ENCODE measurements around the gene OBSCN.

Gene OBSCN

DNA sequence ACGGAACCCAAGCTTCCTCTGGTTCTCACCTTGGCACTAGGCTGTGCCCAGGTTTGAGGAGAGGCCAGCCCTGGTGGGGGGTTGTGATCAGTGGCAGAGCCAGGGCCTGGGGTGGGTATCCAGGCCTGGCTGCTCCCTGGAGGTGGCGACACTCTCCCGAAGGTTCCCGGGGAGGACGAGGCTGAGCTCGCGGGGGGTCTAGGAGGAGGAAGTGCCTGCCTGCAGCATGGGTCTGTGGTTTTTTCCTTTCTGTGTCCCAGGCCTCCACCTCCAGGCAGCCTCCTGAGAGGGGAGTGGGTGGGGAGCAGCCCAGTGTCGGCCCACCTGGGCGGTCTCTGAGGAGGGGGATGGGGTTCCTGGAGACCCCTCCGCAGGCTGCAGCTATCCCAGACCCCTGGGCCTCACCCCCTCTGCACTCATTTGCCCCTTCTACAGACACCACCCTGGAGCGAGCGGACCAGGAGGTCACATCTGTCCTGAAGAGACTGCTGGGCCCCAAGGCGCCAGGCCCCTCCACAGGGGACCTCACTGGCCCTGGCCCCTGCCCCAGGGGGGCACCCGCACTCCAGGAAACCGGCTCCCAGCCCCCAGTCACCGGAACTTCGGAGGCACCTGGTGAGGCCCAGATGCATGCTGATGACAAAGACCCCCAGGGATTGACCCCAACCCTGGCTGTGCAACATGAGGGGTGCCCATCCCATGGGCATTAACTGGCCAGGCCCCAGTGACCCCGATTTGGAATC, 154.5 kb downstream of the OBSCN start:
- no peak for DNase-seq

DNA sequence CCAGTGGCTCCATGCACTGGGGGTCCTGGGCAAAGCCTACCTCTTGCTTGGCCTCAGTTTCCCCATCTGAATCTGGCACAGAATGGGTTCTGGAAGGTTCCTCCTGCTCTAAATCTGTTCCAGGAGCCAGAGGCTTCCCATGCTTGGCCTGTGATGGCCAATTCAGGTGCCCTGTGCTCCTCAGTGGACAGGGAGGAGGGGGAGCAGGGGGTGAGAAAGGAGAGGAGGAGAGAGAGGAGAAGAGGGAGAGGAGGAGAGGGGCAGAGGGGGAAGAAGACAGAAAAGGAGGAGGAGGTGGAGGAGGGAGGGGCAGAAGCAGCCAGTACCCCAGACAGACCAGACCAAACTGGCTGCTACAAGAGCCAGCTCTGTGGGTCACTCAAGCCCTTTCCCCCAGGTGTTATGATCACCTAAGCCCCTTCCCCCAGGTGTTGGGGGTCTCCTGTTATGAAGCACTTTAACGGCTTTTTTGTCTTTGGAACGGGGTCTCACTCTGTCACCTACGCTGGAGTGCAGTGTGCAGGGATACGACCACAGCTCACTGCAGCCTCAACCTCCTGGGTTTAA, 155.1 kb downstream of the OBSCN start:
- no peak for DNase-seq

DNA sequence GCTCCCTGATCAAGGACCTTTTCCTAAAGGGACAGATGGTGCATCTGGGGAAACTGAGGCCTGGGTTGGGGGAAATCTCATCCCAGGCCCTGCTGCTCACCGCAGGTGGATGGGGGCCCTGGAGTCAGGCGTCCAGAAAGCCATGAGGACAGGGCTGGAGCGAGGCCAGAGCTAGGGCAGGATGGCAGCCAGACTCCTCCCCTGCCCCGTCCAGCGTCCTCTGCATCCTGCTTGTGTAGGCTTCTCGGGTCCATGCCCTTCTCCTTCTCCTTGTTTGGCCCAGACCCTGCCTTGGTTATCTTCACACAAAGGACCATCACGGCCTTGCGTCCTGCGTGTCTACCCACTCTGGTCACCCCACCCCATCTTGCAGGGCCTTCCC, 155.8 kb downstream of the OBSCN start:
- DNase-seq: no peak

DNA sequence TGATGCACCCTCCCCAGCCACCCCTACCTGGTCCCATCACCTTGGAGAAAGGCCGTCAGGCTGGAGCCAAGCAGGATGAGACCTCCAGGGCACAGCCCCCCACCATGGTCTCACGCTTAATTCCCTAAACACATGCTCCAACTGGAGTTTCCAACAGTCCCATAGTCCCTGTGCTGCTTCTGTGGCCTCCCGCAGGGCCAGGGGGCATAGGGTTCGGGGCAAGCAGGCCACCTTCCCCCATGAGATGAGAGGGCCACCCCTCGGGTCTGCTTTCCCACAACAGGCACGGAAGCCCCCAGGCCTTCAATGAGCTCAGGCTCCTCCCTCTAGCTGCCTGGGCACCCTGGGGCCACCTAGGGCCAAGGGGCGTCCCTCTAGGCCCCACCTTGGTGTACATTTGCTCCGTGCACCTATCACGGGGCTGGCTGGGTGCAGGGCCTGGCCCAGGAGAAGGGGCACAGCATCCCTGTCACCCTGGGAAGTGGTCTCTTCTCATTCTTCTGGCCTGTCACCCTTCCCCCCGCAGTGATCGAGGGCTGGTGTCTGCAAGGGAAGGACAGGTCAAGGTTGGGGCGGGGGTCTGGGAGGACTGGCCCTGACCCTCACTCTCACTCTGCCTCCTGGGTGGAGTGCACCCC, 156.3 kb downstream of the OBSCN start:
- DNase-seq: no peak

DNA sequence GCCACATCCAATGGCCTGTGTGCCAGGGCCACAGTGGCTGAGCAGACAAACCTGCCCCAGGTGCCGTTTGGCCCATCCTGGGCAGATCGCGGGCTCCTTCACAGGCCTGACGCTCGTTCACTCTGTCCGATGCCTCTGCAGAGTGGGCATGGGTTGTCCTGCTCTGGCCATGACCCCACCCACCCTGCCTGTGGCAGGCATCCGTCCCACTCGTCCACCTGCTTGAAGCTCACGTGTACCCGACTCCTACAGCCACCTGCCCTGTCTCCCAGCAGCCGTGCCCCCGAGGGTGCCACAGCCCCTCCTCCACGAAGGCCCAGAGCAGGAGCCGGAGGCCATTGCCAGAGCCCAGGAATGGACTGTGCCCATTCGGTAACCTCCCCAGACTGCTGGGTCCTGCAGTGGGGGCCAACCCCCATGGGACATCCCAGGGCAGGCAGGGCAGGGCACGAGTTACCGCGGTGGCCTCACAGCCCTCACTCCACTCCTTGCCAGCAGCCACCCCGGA, 156.9 kb downstream of the OBSCN start:
- DNase-seq: no peak

DNA sequence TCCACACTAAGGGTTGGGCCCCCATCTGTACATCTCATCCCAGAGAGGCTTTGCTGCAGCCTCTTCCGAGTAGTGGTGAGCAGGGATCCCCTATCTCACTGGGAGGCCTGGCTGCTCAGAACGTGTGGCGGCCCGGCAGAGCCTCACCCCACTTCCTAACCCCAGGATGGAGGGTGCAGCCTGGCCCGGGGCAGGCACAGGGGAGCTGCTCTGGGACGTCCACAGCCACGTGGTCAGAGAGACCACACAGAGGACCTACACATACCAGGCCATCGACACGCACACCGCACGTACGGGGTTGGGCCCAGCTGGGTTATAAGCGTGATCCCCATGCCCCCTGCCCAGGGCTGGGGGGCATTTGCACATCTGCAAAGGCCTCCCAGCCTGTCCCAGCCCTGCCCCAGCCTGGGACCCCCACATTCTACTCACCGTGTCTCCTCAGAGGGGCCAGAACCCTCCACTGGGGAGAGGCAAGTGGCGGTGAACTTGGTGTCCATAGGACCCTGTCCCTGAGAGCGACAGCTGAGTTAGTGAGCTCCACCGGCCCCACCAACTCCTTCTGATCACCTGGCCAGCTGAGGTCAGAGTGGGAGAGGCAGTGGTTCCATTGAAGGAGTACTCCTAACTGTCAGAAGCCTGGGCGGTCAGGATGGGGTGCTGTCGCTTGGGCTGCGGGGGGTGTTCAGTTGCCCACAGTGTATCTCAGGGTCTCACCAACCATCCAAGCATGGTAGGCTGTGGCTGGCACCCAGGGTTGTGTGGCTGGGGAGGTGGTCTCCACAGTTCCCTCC, 157.6 kb downstream of the OBSCN start:
- no peak for DNase-seq

DNA sequence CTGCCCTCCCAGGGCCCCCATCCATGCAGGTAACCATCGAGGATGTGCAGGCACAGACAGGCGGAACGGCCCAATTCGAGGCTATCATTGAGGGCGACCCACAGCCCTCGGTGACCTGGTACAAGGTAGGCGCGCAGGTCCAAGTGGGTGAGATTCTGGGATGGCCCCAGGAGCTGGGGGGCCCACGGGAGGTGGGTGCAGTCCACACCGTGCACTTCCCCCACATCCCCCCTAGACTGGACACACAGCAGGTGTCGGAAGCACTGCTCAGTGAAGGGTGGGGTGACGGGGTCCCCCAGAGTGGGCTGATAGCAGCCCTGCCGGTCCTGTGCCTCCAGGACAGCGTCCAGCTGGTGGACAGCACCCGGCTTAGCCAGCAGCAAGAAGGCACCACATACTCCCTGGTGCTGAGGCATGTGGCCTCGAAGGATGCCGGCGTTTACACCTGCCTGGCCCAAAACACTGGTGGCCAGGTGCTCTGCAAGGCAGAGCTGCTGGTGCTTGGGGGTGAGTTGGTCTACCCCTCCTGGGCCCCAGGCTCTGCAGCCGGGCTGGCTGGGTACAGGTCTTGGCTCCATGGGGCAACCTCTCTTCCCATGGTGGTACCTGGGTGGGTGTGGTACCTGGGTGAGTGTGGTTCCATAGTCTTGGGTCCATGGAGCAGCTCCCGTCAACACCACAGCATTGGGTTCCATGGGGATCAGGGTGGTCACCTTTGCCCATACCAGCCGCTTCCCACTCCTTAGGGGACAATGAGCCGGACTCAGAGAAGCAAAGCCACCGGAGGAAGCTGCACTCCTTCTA, 158.4 kb downstream of the OBSCN start:
- no peak for DNase-seq

DNA sequence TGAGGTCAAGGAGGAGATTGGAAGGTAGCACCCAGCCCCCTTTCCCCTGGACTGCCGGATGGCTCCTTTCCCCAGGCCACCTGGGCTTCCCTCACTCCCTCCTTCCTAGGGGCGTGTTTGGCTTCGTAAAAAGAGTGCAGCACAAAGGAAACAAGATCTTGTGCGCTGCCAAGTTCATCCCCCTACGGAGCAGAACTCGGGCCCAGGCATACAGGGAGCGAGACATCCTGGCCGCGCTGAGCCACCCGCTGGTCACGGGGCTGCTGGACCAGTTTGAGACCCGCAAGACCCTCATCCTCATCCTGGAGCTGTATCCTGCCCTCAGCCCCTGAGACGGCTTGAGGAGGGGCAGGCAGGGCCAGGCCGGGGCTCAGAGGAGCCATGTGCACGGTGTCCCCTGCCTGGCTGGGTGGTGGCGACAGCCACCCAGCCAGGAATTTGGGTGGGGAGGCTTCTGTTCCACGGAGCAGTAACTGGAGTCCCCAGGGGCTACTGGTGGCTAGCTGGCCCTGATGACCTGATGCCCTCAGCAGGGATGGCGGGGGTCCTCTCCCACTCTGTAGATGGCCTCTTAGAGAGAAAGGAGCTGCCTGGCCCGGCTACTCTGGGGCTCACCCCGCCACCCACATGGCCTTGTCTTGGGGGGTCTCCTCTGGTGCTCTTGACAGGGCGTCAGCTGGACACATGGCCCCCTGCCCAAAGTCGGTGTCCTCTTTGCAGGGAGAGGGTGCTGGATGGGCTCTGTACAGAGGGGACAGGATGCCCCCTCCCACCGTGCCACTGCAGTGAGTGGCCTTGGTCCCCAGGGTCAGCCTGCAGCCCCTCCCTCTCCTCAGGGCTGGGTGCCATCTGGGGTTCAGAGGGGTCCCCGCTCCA, 159.3 kb downstream of the OBSCN start:
- DNase-seq: no peak

DNA sequence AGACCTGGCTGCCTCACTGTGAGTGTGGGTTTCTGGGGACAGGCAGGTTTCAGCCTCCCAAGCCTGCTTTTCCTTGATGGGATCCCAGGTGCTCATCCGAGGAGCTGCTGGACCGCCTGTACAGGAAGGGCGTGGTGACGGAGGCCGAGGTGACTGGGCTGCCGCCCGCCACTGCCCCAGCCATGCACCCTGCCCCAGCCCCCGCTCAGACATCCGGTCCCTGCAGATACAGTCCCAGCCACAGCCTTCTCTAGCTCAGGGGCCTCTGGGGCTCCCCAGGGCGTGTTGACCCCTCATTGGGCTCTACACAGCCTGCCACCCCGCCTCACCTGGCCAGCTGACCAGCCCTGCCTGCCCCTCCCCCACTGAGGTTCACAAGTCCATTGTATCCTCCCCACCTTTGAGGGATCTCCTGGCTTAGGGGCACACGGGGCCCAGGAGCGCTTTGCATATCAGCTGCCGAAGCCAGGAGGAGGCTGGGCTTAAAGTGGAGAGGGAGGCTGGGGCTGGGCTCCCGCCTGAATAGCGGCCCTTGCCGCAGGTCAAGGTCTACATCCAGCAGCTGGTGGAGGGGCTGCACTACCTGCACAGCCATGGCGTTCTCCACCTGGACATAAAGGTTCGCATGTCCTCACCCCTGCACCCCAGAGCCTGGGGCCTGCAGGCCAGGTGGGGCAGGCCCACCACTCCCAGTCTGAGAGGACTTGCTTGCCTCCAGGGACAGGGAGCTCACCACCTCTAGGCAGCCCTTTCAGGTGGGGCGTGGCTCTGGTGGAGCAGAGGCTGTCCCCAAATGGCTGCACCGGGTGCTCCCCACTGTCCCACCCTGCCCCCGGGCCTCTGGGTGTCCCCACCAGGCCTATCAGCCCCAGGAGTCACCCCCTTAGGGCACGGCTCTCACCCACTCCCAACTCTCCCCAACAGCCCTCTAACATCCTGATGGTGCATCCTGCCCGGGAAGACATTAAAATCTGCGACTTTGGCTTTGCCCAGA, 160.3 kb downstream of the OBSCN start:
- no peak for DNase-seq

DNA sequence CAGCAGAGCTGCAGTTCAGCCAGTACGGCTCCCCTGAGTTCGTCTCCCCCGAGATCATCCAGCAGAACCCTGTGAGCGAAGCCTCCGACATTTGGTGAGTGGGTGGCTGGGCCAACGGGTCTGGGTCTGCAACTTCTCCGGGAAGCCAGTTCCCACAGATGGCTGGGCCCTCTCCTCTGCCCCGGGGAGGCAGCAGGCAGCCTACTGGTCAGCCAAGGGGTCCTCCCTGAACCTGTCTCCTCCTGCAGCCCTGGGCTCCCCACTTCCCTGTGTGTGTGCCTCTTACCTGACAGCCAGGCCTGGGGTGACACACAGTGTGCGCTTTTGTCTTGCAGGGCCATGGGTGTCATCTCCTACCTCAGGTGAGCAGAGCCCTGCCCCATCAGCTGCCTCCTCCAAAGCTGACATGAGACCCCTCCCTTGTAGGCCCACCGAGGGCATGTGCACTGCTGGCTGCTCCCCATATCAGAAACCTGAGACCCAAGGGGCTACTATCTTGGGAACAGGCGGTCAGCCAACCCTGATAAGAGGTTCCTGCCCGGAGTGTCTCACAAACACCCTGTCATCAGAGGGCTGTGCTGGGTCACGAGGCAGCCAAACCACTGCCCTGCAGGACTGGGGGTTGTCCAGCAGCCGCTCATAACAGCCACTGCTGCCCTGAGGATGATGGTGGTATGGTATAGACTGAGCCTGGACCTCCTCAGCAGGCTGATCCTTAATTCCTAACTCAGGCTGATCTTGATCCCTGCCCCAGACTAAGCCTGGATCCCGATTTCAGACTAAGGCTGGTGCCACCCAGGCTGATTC, 161.2 kb downstream of the OBSCN start:
- DNase-seq: no peak

DNA sequence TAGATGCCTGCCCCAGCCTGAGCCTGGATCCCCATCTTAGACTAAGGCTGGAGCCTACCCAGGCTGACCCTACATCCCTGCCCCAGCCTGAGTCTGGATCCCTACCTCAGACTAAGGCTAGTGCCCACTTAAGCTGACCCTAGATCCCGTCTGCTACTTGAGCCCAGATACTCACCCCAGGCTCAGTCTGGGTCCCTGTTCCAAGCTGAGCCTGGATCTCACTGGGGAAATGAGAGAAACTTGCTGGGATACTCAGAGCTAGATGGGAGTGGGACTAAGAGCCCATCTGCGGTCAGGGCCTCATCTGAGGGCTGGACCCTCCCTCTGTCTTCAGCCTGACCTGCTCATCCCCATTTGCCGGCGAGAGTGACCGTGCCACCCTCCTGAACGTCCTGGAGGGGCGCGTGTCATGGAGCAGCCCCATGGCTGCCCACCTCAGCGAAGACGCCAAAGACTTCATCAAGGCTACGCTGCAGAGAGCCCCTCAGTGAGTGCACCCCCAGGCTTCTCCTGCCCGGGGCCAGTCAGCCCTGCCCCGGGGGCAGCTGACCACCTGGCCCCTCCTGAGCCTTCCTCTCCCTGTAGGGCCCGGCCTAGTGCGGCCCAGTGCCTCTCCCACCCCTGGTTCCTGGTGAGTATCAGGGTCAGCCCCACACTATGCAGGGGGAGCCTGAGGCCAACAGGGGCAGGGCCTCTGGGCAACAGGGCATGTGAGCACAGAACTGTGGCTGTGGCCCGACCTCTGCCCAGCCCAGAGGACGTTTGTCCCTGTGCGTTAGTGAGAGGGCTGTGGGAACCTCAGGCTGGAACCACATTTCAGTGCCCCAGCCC, 162.0 kb downstream of the OBSCN start:
- DNase-seq: no peak

DNA sequence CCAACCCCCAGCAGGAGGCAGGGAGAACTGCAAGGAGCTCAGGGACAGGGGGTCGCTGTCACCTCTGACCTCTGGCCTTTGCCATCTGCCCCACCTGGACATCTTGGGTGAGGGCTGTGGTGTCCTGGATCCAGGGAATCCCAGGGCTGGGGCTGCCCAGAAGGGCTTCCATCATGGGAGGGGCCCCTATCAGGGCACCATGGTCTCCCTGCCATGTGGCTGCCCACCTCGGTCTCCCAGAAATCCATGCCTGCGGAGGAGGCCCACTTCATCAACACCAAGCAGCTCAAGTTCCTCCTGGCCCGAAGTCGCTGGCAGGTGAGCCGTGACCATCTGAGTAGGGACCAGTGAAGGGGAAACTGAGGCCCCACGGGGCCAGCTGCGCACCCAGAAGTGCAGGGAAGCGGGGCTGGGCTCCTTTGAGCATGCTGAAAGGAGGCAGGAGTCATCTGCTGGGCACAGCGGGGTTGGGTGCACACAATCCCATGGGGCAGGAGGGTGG, 162.6 kb downstream of the OBSCN start:
- DNase-seq: no peak

DNA sequence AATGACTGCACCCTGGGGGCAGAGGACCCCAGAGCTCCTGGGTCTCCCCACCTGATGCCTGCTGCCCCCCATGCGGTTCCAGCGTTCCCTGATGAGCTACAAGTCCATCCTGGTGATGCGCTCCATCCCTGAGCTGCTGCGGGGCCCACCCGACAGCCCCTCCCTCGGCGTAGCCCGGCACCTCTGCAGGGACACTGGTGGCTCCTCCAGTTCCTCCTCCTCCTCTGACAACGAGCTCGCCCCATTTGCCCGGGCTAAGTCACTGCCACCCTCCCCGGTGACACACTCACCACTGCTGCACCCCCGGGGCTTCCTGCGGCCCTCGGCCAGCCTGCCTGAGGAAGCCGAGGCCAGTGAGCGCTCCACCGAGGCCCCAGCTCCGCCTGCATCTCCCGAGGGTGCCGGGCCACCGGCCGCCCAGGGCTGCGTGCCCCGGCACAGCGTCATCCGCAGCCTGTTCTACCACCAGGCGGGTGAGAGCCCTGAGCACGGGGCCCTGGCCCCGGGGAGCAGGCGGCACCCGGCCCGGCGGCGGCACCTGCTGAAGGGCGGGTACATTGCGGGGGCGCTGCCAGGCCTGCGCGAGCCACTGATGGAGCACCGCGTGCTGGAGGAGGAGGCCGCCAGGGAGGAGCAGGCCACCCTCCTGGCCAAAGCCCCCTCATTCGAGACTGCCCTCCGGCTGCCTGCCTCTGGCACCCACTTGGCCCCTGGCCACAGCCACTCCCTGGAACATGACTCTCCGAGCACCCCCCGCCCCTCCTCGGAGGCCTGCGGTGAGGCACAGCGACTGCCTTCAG, 163.3 kb downstream of the OBSCN start:
- DNase-seq: no peak

DNA sequence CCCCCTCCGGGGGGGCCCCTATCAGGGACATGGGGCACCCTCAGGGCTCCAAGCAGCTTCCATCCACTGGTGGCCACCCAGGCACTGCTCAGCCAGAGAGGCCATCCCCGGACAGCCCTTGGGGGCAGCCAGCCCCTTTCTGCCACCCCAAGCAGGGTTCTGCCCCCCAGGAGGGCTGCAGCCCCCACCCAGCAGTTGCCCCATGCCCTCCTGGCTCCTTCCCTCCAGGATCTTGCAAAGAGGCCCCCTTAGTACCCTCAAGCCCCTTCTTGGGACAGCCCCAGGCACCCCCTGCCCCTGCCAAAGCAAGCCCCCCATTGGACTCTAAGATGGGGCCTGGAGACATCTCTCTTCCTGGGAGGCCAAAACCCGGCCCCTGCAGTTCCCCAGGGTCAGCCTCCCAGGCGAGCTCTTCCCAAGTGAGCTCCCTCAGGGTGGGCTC, 163.9 kb downstream of the OBSCN start:
- DNase-seq: no peak

DNA sequence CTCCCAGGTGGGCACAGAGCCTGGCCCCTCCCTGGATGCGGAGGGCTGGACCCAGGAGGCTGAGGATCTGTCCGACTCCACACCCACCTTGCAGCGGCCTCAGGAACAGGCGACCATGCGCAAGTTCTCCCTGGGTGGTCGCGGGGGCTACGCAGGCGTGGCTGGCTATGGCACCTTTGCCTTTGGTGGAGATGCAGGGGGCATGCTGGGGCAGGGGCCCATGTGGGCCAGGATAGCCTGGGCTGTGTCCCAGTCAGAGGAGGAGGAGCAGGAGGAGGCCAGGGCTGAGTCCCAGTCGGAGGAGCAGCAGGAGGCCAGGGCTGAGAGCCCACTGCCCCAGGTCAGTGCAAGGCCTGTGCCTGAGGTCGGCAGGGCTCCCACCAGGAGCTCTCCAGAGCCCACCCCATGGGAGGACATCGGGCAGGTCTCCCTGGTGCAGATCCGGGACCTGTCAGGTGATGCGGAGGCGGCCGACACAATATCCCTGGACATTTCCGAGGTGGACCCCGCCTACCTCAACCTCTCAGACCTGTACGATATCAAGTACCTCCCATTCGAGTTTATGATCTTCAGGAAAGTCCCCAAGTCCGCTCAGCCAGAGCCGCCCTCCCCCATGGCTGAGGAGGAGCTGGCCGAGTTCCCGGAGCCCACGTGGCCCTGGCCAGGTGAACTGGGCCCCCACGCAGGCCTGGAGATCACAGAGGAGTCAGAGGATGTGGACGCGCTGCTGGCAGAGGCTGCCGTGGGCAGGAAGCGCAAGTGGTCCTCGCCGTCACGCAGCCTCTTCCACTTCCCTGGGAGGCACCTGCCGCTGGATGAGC, 164.5 kb downstream of the OBSCN start:
- no peak for DNase-seq

DNA sequence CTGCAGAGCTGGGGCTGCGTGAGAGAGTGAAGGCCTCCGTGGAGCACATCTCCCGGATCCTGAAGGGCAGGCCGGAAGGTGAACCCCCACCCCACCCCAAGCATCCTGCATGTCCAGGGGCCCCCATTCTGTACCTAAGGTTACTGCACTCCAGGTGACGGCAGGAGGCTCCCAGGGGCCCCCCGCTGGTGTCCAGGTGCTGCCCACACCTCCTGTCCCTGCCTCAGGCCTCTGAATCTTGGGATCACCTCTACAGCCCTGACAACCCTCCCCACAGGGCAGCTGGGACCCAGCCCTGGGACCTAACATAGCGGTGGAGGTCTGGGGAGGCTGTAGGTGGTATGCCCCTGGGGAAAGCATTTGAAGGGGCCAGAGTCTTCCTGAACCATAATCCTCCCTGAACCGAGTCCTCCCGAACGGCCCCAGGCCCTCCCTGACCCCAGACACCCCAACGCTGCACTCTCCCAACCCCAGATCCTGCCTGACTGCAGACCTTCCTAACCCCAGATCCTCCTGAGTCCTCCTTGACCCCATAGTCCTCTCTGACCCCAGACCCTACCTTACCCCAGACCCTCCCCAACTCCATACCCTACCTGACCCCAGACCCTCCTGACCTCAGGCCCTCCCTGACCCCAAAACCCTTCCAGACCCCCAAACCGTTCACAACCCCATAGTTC, 165.3 kb downstream of the OBSCN start:
- no peak for DNase-seq
